HepG2 (cell line): ENCODE data around the gene TRNT1. TPM values are rescaled to one million over a fixed set of nuclear protein-coding genes. Genes with fewer than 3 reads are reported as not detected.

Source experiments
- BORCS8-MEF2B ChIP-seq: sonication (generic); formaldehyde crosslinking; IDR thresholded peaks from 2 replicates; pipeline ENCODE4 v1.8.0; 2022; ENCODE audit warnings: mild to moderate bottlenecking, missing genetic modification reagents
- CBX5 ChIP-seq: sonication (generic); formaldehyde crosslinking; IDR thresholded peaks from 2 replicates; pipeline ENCODE4 v1.4.0; 2020; ENCODE audit warnings: missing genetic modification reagents, borderline replicate concordance
- DBP ChIP-seq: sonication (generic); formaldehyde crosslinking; IDR thresholded peaks from 2 replicates; pipeline ENCODE4 v1.4.0; 2020; ENCODE audit warnings: missing genetic modification reagents; ENCODE audit errors: not compliant biosample characterization
- E2F2 ChIP-seq: sonication (generic); formaldehyde crosslinking; IDR thresholded peaks from 2 replicates; pipeline ENCODE4 v1.4.0; 2020; ENCODE audit warnings: missing genetic modification reagents, borderline replicate concordance
- EED ChIP-seq: sonication (generic); formaldehyde crosslinking; IDR thresholded peaks from 2 replicates; pipeline ENCODE4 v1.5.0; 2020; ENCODE audit warnings: mild to moderate bottlenecking, missing genetic modification reagents
- FOXO1 ChIP-seq: sonication (generic); formaldehyde crosslinking; IDR thresholded peaks from 2 replicates; pipeline ENCODE4 v1.4.0; 2020; ENCODE audit warnings: missing genetic modification reagents
- KDM5B ChIP-seq: sonication (generic); formaldehyde crosslinking; IDR thresholded peaks from 2 replicates; pipeline ENCODE4 v1.4.0; 2020; ENCODE audit warnings: missing genetic modification reagents, mild to moderate bottlenecking, borderline replicate concordance
- MIER2 ChIP-seq: IDR thresholded peaks from 2 replicates; pipeline ENCODE4 v1.6.1; 2016; ENCODE audit warnings: missing biosample characterization, missing genetic modification reagents
- PLSCR1 ChIP-seq: sonication (generic); formaldehyde crosslinking; IDR thresholded peaks from 2 replicates; pipeline ENCODE4 v1.5.0; 2020; ENCODE audit warnings: missing genetic modification reagents, mild to moderate bottlenecking, borderline replicate concordance
- POGK ChIP-seq: sonication (generic); formaldehyde crosslinking; conservative IDR thresholded peaks from 2 replicates; pipeline ENCODE4 v1.8.0; 2022; ENCODE audit warnings: mild to moderate bottlenecking, moderate library complexity, missing genetic modification reagents
- STAG1 ChIP-seq: sonication (generic); formaldehyde crosslinking; IDR thresholded peaks from 2 replicates; pipeline ENCODE4 v1.4.0; 2020; ENCODE audit warnings: missing genetic modification reagents
- YY1 ChIP-seq: IDR thresholded peaks from 2 replicates; pipeline ENCODE4 v1.6.1; 2011; ENCODE audit warnings: low read length, low read depth, moderate library complexity, mild to moderate bottlenecking; ENCODE audit not compliant: insufficient read depth, insufficient replicate concordance
- ZBTB14 ChIP-seq: sonication (generic); formaldehyde crosslinking; IDR thresholded peaks from 2 replicates; pipeline ENCODE4 v1.4.0; 2020; ENCODE audit warnings: missing genetic modification reagents
- ZFP41 ChIP-seq: sonication (generic); formaldehyde crosslinking; IDR thresholded peaks from 2 replicates; pipeline ENCODE4 v1.4.0; 2020; ENCODE audit warnings: mild to moderate bottlenecking, missing genetic modification reagents, borderline replicate concordance
- ZNF431 ChIP-seq: sonication (generic); formaldehyde crosslinking; IDR thresholded peaks from 2 replicates; pipeline ENCODE4 v1.9.0; 2022; ENCODE audit warnings: missing genetic modification reagents, low read depth, mild to moderate bottlenecking, borderline replicate concordance
- ZNF512 ChIP-seq: sonication (generic); formaldehyde crosslinking; IDR thresholded peaks from 2 replicates; pipeline ENCODE4 v1.4.0; 2020; ENCODE audit warnings: mild to moderate bottlenecking, missing genetic modification reagents
- ZNF850 ChIP-seq: sonication (generic); formaldehyde crosslinking; conservative IDR thresholded peaks from 2 replicates; pipeline ENCODE4 v1.9.0; 2021; ENCODE audit warnings: mild to moderate bottlenecking, missing genetic modification reagents
- polyA plus RNA-seq, 8 experiments: library from polyadenylated mRNA; depleted of rRNA in 3 of 8; stranded (reverse) in 7 of 8; unstranded in 1 of 8; fragments of >200 nt; fragmentation: Illumina TruSeq in 4 of 8; extraction: Trizol in 4 of 8; gene quantifications; 2 replicates each; pipeline versions ENCODE4 v1.2.1 to v1.2.3, GENCODE V29; 2011 to 2016; ENCODE audit warnings: low read depth in 4 of 8, missing spikeins in 1 of 8, mixed read lengths in 1 of 8; ENCODE audit not compliant: insufficient read depth in 1 of 8
- total RNA-seq, 5 experiments: library from RNA; depleted of rRNA; stranded (reverse); fragments of >200 nt; fragmentation: Illumina TruSeq; extraction: Trizol; gene quantifications; 2 replicates each; pipeline ENCODE4 v1.2.3, GENCODE V29; 2016; ENCODE audit warnings: low read depth in 1 of 5

Gene TRNT1
- total and polyA plus RNA-seq, 2 of the 13 experiments (the other 11 are each of a cell fraction or from before 2014, with no cell fraction given), result 9.4 to 27.7 TPM

- peak; percentile 94 for TF ChIP-seq POGK (CRISPR knock-in tag)
- TF ChIP-seq MIER2 (CRISPR knock-in tag), result no peak
- peak; percentile 59 for TF ChIP-seq YY1
- no peak for TF ChIP-seq ZNF512
- peak; percentile 90 for TF ChIP-seq KDM5B (CRISPR knock-in tag)
- TF ChIP-seq ZNF850 (CRISPR knock-in tag), result 0 out of 2 replicates have a peak, but pooled peaks have one; percentile 39
- TF ChIP-seq ZFP41 (CRISPR knock-in tag), result no peak; the same call in 1 of the 2 replicates
- TF ChIP-seq BORCS8-MEF2B (CRISPR knock-in tag), result peak; percentile 70; the same call in 1 of the 2 replicates
- peak; percentile 83 for TF ChIP-seq ZBTB14 (CRISPR knock-in tag)
- TF ChIP-seq STAG1 (CRISPR knock-in tag), result 0 out of 2 replicates have a peak, but pooled peaks have one; percentile 4
- 0 out of 2 replicates have a peak, but pooled peaks have one; percentile 79 for TF ChIP-seq PLSCR1
- TF ChIP-seq CBX5 (CRISPR knock-in tag), result 0 out of 2 replicates have a peak, but pooled peaks have one; percentile 41
- TF ChIP-seq E2F2 (CRISPR knock-in tag), result 0 out of 2 replicates have a peak, but pooled peaks have one; percentile 13
- no peak for TF ChIP-seq ZNF431
- TF ChIP-seq DBP (CRISPR knock-in tag), result no peak
- TF ChIP-seq FOXO1 (CRISPR knock-in tag), result peak; percentile 38; the same call in 1 of the 2 replicates
- TF ChIP-seq EED, result 0 out of 2 replicates have a peak, but pooled peaks have one; percentile 75
Measured at GRCh38 chr3:3126477-3127431, at the start of gene TRNT1 (continued).
